ENCODE data around the gene DHX32.

- TF ChIP-seq, protein P1, sequence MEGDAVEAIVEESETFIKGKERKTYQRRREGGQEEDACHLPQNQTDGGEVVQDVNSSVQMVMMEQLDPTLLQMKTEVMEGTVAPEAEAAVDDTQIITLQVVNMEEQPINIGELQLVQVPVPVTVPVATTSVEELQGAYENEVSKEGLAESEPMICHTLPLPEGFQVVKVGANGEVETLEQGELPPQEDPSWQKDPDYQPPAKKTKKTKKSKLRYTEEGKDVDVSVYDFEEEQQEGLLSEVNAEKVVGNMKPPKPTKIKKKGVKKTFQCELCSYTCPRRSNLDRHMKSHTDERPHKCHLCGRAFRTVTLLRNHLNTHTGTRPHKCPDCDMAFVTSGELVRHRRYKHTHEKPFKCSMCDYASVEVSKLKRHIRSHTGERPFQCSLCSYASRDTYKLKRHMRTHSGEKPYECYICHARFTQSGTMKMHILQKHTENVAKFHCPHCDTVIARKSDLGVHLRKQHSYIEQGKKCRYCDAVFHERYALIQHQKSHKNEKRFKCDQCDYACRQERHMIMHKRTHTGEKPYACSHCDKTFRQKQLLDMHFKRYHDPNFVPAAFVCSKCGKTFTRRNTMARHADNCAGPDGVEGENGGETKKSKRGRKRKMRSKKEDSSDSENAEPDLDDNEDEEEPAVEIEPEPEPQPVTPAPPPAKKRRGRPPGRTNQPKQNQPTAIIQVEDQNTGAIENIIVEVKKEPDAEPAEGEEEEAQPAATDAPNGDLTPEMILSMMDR (conservative IDR thresholded peaks at IDR 0.05; ENCODE audit: low read depth, low read length): no peak
- TF ChIP-seq EZH2 (IDR thresholded peaks at IDR 0.05; ENCODE audit: borderline replicate concordance, low read depth, low read length, poor library complexity, severe bottlenecking): no peak
Measured at GRCh38 chr10:125880719-125881118, 373 bp downstream of the DHX32 start.
